H9 (cell line): Measurements from ENCODE around the gene LRFN2. TPM values are rescaled to one million over a fixed set of nuclear protein-coding genes. Genes with fewer than 3 reads are reported as not detected.
A peak's percentile ranks its signal among the peaks of the same experiment; 100 is the strongest.

ENCODE experiments used
- DNase-seq: peaks from one replicate; pipeline ENCODE4 v3.0.0-alpha.2; 2017
- H2AFZ ChIP-seq: one replicate; pipeline ENCODE4 v1.6.1; 2013; ENCODE audit warnings: mild to moderate bottlenecking, low read length, control low read depth, moderate library complexity
- H2AK5ac ChIP-seq: 2 replicates; pipeline ENCODE4 v1.6.1; 2013; ENCODE audit warnings: low read length, control low read depth, mixed read lengths; ENCODE audit not compliant: insufficient read length
- H2BK120ac ChIP-seq: one replicate; pipeline ENCODE4 v1.6.1; 2013; ENCODE audit warnings: low read depth, mild to moderate bottlenecking, low read length, control low read depth, inconsistent platforms; ENCODE audit not compliant: poor library complexity, severe bottlenecking
- H2BK12ac ChIP-seq: 2 replicates; pipeline ENCODE4 v1.6.1; 2013; ENCODE audit warnings: low read length, control low read depth, mixed read lengths, low read depth; ENCODE audit not compliant: insufficient read length
- H2BK15ac ChIP-seq: 2 replicates; pipeline ENCODE4 v1.6.1; 2013; ENCODE audit warnings: low read depth, low read length, control low read depth
- H2BK20ac ChIP-seq: one replicate; pipeline ENCODE4 v1.6.1; 2013; ENCODE audit warnings: low read depth, mild to moderate bottlenecking, low read length, control low read depth, inconsistent platforms; ENCODE audit not compliant: poor library complexity, severe bottlenecking
- H2BK5ac ChIP-seq: 2 replicates; pipeline ENCODE4 v1.6.1; 2013; ENCODE audit warnings: low read length, control low read depth, mixed read lengths; ENCODE audit not compliant: insufficient read length
- H3K14ac ChIP-seq: 2 replicates; pipeline ENCODE4 v1.6.1; 2013; ENCODE audit warnings: low read length, control low read depth; ENCODE audit not compliant: insufficient read depth
- H3K18ac ChIP-seq: 2 replicates; pipeline ENCODE4 v1.6.1; 2013; ENCODE audit warnings: low read depth, mild to moderate bottlenecking, mixed read lengths, low read length, control low read depth; ENCODE audit not compliant: insufficient read length
- H3K23ac ChIP-seq: 2 replicates; pipeline ENCODE4 v1.6.1; 2013; ENCODE audit warnings: low read length, control low read depth, mixed read lengths, low read depth; ENCODE audit not compliant: insufficient read length
- H3K23me2 ChIP-seq: 2 replicates; pipeline ENCODE4 v1.6.1; 2013; ENCODE audit warnings: low read depth, mild to moderate bottlenecking, mixed read lengths, low read length, control low read depth; ENCODE audit not compliant: insufficient read length, poor library complexity, severe bottlenecking
- H3K27ac ChIP-seq: 2 replicates; pipeline ENCODE4 v1.5.1; 2013; ENCODE audit warnings: low read length, control low read depth, mixed read lengths, low read depth; ENCODE audit not compliant: insufficient read length
- H3K27me3 ChIP-seq: 2 replicates; pipeline ENCODE4 v1.6.1; 2013; ENCODE audit warnings: low read length, control low read depth, inconsistent platforms; ENCODE audit not compliant: insufficient read depth
- H3K4ac ChIP-seq: 2 replicates; pipeline ENCODE4 v1.6.1; 2013; ENCODE audit warnings: low read depth, mild to moderate bottlenecking, control low read depth, inconsistent platforms, low read length, moderate library complexity
- H3K4me1 ChIP-seq: 2 replicates; pipeline ENCODE4 v1.6.1; 2013; ENCODE audit warnings: low read length, control low read depth, inconsistent platforms; ENCODE audit not compliant: insufficient read depth
- H3K4me2 ChIP-seq: 2 replicates; pipeline ENCODE4 v1.6.1; 2013; ENCODE audit warnings: low read length, control low read depth, mixed read lengths; ENCODE audit not compliant: insufficient read length, insufficient read depth
- H3K56ac ChIP-seq: 2 replicates; pipeline ENCODE4 v1.6.1; 2013; ENCODE audit warnings: low read depth, mild to moderate bottlenecking, mixed read lengths, low read length, control low read depth; ENCODE audit not compliant: insufficient read length
- H3K79me1 ChIP-seq: 2 replicates; pipeline ENCODE4 v1.6.1; 2013; ENCODE audit warnings: low read depth, mild to moderate bottlenecking, moderate library complexity, low read length, control low read depth, inconsistent platforms; ENCODE audit not compliant: insufficient read depth, poor library complexity, severe bottlenecking
- H3K79me2 ChIP-seq: 2 replicates; pipeline ENCODE4 v1.6.1; 2013; ENCODE audit warnings: low read length, control low read depth, inconsistent platforms; ENCODE audit not compliant: insufficient read depth
- H3K9ac ChIP-seq: 2 replicates; pipeline ENCODE4 v1.6.1; 2013; ENCODE audit warnings: low read length, control low read depth, mixed read lengths; ENCODE audit not compliant: insufficient read length; ENCODE audit errors: extremely low read depth
- H3K9me3 ChIP-seq: one replicate; pipeline ENCODE4 v1.6.1; 2013; ENCODE audit warnings: low read depth, low read length, inconsistent platforms; ENCODE audit not compliant: control insufficient read depth
- H3T11ph ChIP-seq: one replicate; pipeline ENCODE4 v1.6.1; 2013; ENCODE audit warnings: mild to moderate bottlenecking, low read length, control low read depth, inconsistent platforms
- H4K20me1 ChIP-seq: one replicate; pipeline ENCODE4 v1.6.1; 2013; ENCODE audit not compliant: control insufficient read depth, insufficient read length, insufficient read depth
- H4K5ac ChIP-seq: 2 replicates; pipeline ENCODE4 v1.6.1; 2013; ENCODE audit warnings: low read depth, mild to moderate bottlenecking, mixed read lengths, low read length, control low read depth; ENCODE audit not compliant: insufficient read length
- H4K8ac ChIP-seq: replicated peaks from 2 replicates; pipeline ENCODE4 v1.6.1; 2013; ENCODE audit warnings: low read length, control low read depth, mixed read lengths, low read depth; ENCODE audit not compliant: insufficient read length
- H4K91ac ChIP-seq: 2 replicates; pipeline ENCODE4 v1.6.1; 2013; ENCODE audit warnings: low read depth, mild to moderate bottlenecking, moderate library complexity, mixed read lengths, low read length, control low read depth; ENCODE audit not compliant: insufficient read length
- H3K27ac Mint-ChIP-seq, 3 experiments: 2 replicates in 2 of 3; 3 replicates in 1 of 3; pipeline ENCODE4 v1.8.0; 2020 to 2021; ENCODE audit warnings: mixed read lengths in 3 of 3, mild to moderate bottlenecking in 1 of 3, moderate library complexity in 1 of 3
- H3K27me3 Mint-ChIP-seq: 2 replicates; pipeline ENCODE4 v1.8.0; 2021; ENCODE audit warnings: low read depth, mild to moderate bottlenecking, moderate library complexity, mixed read lengths
- H3K36me3 Mint-ChIP-seq, 3 experiments: 2 replicates in 2 of 3; 3 replicates in 1 of 3; pipeline ENCODE4 v1.8.0; 2020 to 2021; ENCODE audit warnings: low read depth in 3 of 3, mixed read lengths in 3 of 3; ENCODE audit not compliant: insufficient read depth in 1 of 3
- H3K4me1 Mint-ChIP-seq, 2 experiments: 2 replicates each; pipeline ENCODE4 v1.8.0; 2020; ENCODE audit warnings: mixed read lengths in 2 of 2
- H3K4me3 Mint-ChIP-seq, 2 experiments: 2 replicates in 1 of 2; 3 replicates in 1 of 2; pipeline ENCODE4 v1.8.0; 2020 to 2021; ENCODE audit warnings: mild to moderate bottlenecking in 2 of 2, mixed read lengths in 2 of 2, moderate library complexity in 1 of 2
- H3K9me3 Mint-ChIP-seq, 2 experiments: 2 replicates in 1 of 2; 3 replicates in 1 of 2; pipeline ENCODE4 v1.8.0; 2020; ENCODE audit warnings: mild to moderate bottlenecking in 2 of 2, mixed read lengths in 2 of 2, moderate library complexity in 1 of 2
- CTCF ChIP-seq: fragments of 200-600 bp; sonication (generic); conservative IDR thresholded peaks from 3 replicates; pipeline ENCODE4 v1.8.0; 2021; ENCODE audit warnings: antibody characterized with exemption, mild to moderate bottlenecking
- WGBS: extraction: QIAGEN DNeasy Blood & Tissue Kit; methylation state at CpG from one replicate; pipeline ENCODE4 v1.1.7; 2013; ENCODE audit warnings: missing lambda C conversion rate, low lambda C conversion rate, mixed read lengths; ENCODE audit not compliant: insufficient read length; ENCODE audit errors: extremely low coverage; 5-methylcytosine and 5-hydroxymethylcytosine counted together
- total RNA-seq: library from RNA; stranded (reverse); gene quantifications from 2 replicates; pipeline ENCODE4 v1.2.1, GENCODE V29; 2021

Gene LRFN2
- total RNA-seq, 1 experiment from 2014 or later: 0.11 TPM

GRCh38 chr6:40541556-40542174, 45.5 kb downstream of the LRFN2 start:
- H2AK5ac ChIP-seq: no peak overlapping the region
- H3K4me2 ChIP-seq: no peak overlapping the region
- H4K8ac ChIP-seq: no peak overlapping the region
- no peak overlapping the region for H2BK12ac ChIP-seq
- no peak overlapping the region for H3K23ac ChIP-seq
- no peaks in the 10 kb centered on the region for H3K9me3 Mint-ChIP-seq
- H3K27ac Mint-ChIP-seq: peak overlapping the region in 1 of 3 experiments; percentile 91; a peak in 1 of 7 replicates
- no peaks in the 10 kb centered on the region for H3K79me2 ChIP-seq
- no peak overlapping the region for H3K27ac ChIP-seq
- H4K5ac ChIP-seq: no peak overlapping the region
- TF ChIP-seq CTCF: no peak
- H3K4me1 Mint-ChIP-seq: peaks cover 51 to 78% of the 10 kb centered on the region in 2 experiments
- H2BK5ac ChIP-seq: no peak overlapping the region
- H3K4me1 ChIP-seq: peaks cover 2% of the 10 kb centered on the region; the same call in 1 of the 2 replicates
- no peak overlapping the region for H3T11ph ChIP-seq
- H3K18ac ChIP-seq: no peak overlapping the region
- H4K91ac ChIP-seq: no peak overlapping the region
- peaks cover 6% of the 10 kb centered on the region for H3K27me3 Mint-ChIP-seq
- no peak overlapping the region for H3K56ac ChIP-seq
- no peak overlapping the region for H3K14ac ChIP-seq
- H3K4me3 Mint-ChIP-seq: no peak overlapping the region
- H3K36me3 Mint-ChIP-seq: no peaks in the 10 kb centered on the region
- H2BK120ac ChIP-seq: no peak overlapping the region
- no peaks in the 10 kb centered on the region for H3K9me3 ChIP-seq
- no peaks in the 10 kb centered on the region for H3K23me2 ChIP-seq
- H2AFZ ChIP-seq: no peak overlapping the region
- no peak overlapping the region for H2BK20ac ChIP-seq
- no peak overlapping the region for H2BK15ac ChIP-seq
- no peak overlapping the region for H3K9ac ChIP-seq
- H3K79me1 ChIP-seq: no peaks in the 10 kb centered on the region
- no peaks in the 10 kb centered on the region for H3K27me3 ChIP-seq
- DNase-seq: no peak
- H3K4ac ChIP-seq: no peak overlapping the region
- no peaks in the 10 kb centered on the region for H4K20me1 ChIP-seq
- whole genome bisulfite sequencing: no CpG with 5 or more reads among the region's 9 CpGs
